ENCODE measurements around the gene JPT2.
"Not testable (repeated sequence)": the region's sequence is repeated elsewhere in the genome, so short reads cannot be mapped to it uniquely, and the experiment has no call there.

Gene JPT2

DNA sequence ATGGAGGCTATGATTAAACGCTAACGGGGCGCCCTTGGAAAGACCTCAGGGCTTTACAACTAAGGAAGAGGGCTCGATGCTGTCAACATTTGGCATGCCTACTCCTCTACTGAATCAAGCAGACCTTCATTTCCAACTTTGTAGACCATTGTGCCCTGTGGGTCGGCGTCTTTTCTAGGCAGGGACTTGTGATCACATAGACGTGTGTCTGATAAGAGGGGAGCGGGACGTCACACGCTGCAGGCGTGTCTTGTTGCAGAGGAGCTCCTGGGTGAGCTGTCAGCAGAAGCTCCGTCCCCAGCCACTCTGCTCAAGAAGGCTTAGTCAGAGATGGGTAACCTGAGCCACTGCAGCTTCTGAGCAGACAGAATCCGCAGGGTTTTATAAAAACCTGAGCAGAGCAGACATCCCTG is 30.7 kb downstream of the JPT2 start:
- no peak for DNase-seq (ENCODE audit: low spot score)

DNA sequence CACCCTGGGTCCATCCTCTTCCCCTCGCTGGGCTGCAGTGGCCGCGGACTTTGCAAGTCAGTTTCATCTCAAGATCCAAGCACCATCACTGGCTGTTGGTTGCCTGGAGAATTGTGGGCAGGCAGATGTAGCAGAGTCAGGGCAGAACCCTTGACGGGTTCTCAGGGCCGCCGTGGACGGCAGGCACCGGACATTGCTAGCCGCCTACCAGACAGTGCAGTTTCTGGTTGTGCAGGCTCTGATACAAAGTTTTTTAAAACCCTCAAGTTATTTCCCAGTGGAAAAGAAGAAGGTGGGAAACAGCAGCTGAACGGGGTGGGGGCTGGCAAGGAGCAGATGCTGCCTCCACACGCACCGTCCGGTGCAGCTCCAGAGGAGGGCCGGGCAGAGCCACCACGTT is 31.3 kb downstream of the JPT2 start:
- DNase-seq (ENCODE audit: low spot score) = no peak

DNA sequence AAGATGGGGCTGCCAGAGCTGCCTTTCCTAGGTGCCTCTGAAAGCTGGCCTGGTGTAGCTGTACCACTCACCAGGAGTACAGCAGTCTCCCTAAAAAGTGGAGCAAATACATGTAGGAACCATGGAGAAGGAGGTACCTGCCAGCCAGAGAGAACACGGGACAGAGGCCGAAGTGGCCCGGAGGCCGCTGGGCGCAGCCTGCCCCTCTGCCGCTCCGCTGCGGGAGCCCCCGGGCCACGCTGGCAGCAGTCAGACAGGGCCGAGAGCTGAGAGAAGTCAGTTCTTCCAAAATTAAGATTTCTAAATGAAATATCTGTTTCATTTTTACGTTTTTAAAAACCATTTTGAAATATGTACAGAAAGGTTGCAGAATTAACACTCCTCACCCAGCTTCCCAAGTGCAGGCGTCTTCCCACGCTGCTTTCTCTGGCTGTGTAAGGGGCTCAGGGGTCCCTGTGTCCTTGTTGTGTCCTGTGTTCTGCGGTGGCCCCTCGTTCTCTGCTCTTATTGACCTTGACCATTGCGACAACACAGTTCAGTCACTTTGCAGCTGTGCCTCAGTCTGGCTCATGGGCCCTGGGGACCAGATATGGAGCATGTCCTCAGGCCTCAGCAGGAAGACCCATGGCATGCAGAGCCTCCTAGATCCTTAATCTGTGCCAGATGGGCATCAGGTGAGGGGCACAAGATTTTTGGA is 32.9 kb downstream of the JPT2 start:
- no peak for DNase-seq (ENCODE audit: low spot score)

DNA sequence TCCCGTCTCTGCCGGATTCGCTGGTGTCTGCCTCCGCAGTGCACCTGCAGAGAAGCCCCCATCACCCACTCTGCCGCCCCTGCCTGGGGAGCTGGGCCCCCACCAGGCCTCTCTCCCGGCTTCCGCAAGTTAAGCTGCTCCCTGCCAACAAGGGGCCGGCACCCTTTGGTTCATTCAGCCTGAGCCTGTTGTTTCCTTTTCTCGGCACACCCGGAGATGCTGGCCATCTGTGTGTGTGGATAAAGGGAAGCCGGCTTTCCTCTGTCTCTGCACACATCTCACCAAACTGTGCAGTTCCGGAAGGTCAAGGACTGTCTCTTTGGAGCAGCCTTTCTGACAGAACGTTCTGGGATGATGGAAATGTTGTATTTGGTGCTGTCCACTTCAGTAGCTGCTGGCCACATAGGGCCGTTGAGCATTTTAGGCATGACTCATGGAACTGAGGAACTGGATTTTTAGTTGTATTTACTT is 34.7 kb downstream of the JPT2 start:
- DNase-seq (ENCODE audit: low spot score) = no peak

GRCh38 chr16:1713331-1713730 is 35.3 kb downstream of the JPT2 start:
- no peak for DNase-seq (ENCODE audit: low spot score)

GRCh38 chr16:1713933-1714332 is 35.9 kb downstream of the JPT2 start:
- no peak for DNase-seq (ENCODE audit: low spot score)

GRCh38 chr16:1715220-1715619 is 37.1 kb downstream of the JPT2 start:
- DNase-seq (ENCODE audit: low spot score) = no peak

GRCh38 chr16:1718236-1718635 is 40.2 kb downstream of the JPT2 start:
- DNase-seq (ENCODE audit: low spot score) = not testable (repeated sequence)

GRCh38 chr16:1719559-1720229 is 41.6 kb downstream of the JPT2 start:
- not testable (repeated sequence) for DNase-seq (ENCODE audit: low spot score)

DNA sequence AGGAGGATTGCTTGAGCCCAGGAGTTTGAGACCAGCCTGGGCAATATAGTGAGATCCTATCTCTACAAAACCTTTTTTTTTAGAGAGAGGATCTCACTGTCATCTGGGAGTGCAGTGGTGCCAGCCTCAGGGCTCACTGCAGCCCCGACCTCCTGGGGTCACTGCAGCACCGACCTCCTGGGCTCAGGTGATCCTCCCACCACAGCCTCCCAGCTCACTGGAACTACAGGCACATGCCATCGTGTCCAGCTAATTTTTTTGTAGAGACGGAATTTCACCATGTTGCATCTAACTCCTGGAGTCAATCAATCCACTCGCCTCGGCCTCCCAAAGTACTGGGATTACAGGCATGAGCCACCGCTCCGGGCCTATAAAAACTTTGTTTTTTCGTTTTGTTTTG is 43.3 kb downstream of the JPT2 start:
- DNase-seq (ENCODE audit: low spot score) = no peak

- DNase-seq (ENCODE audit: low spot score) = no peak
Observed at GRCh38 chr16:1723450-1724147, 45.5 kb downstream of the JPT2 start.

DNA sequence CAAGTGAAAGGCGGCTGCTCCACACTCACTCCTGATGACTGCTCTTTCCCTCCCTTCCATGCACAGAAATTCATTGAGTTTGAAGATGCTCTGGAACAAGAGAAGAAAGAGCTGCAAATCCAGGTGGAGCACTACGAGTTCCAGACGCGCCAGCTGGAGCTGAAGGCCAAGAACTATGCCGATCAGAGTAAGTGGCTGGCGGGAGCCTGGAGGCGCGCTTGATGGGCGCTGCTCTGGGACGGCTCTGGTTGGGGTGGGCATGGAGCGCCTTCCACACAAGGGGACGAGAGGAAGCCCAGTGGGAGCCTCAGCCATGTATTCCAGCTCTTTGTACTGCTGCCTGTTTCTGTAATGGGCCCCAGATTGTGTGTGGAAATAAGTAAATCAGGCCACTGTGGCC is 46.4 kb downstream of the JPT2 start:
- no peak for DNase-seq (ENCODE audit: low spot score)

- DNase-seq (ENCODE audit: low spot score) = no peak
Observed at GRCh38 chr16:1726661-1727502, 48.8 kb downstream of the JPT2 start.

DNA sequence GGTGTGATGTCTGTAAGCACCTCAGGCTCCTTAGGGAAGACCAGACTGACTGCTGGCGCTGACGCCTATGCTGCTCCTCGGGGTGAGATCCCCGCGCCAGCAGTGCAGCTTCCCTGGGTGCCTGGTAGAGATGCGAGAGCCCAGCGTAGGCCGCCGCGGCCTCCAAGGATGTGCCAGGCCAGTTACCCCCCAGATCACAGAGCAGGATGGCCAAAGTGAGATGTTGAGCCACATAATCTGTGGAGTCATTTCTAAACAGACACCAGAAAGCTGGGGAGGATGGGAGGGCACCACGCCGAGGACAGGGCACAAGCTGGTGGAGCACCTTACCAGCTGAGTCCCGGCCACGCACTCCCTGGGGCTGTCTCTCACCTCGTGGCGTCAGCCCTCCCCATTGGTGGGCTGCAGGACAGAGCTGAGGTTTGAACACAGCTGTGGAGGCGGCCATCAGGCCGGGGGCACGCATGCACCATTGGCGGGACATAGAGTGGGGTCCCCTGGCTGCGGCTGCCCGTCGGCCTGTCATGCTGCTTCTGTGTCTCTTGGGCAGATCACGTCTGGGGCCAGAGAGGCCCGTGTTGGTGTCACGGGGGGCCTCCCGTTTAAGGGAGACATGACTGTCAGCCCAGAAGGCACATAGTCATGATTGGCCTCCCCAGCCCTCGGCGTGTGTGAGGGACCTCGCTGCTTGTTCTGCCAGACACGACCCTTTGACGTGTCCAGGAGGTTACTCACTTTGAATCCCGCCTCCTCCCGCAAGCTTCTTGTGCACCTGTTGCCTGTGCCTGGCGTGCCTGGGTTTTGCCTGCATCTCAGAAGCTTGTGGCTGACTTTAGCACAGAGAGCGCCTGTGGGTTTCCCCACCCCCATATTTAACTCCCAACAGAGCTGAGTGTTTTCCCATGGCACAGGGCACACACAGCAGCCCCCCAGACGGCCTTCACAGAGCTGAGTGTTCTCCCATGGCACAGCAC is 49.9 kb downstream of the JPT2 start:
- DNase-seq (ENCODE audit: low spot score) = no peak

DNA sequence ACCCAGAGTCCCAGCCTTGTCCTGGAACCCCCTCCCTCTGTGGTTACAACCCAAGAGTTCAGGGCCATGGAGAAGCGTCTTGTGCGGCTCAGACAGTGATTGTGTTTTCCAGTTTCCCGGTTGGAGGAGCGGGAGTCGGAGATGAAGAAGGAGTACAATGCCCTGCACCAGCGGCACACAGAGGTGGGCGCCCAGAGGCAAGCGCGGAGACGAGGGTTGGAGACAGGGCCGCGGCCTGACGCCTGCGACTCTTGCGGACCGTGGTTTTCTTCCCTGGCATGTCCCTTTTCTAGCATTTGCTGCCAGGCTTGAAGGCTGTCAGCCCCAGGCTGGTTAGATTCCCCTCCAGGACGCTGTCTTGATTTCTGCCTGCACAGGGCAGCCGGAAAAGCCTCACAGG is 50.9 kb downstream of the JPT2 start:
- no peak for DNase-seq (ENCODE audit: low spot score)

DNA sequence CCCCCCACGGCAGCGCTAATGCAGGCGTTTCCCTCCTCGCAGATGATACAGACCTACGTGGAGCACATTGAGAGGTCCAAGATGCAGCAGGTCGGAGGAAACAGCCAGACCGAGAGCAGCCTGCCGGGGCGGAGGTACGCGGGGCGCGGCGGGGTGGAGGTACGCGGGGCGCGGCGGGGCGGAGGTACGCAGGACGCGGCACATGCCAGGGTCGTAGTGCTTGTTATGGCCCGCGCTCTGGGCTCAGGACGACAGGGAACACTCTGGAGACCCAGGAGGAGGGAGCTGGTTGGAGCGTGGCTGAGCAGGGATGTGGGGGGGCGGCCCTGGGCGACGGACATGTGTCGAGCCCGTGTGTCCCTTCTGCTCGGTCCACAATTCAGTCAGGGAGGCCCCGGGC is 51.4 kb downstream of the JPT2 start:
- DNase-seq (ENCODE audit: low spot score) = no peak

DNA sequence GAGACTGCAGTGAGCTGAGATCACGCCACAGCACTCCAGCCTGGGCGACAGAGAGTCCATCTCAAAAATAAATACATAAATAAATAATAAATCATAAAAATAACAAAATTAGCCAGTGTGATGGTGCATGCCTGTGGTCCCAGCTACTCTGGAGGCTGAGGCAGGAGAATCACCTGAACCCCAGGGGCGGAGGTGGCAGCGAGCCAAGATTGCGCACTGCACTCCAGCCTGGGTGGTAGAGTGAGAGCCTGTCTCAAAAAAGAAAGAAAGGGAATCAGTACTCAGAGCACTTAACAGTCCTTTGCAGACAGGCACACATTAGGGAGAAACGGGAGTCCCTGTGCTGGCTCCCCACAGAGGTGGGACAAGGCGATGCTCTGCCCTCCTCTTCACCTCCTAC is 53.0 kb downstream of the JPT2 start:
- DNase-seq (ENCODE audit: low spot score) = no peak

- DNase-seq (ENCODE audit: low spot score) = no peak
Observed at GRCh38 chr16:1731603-1732002, 53.5 kb downstream of the JPT2 start.

DNA sequence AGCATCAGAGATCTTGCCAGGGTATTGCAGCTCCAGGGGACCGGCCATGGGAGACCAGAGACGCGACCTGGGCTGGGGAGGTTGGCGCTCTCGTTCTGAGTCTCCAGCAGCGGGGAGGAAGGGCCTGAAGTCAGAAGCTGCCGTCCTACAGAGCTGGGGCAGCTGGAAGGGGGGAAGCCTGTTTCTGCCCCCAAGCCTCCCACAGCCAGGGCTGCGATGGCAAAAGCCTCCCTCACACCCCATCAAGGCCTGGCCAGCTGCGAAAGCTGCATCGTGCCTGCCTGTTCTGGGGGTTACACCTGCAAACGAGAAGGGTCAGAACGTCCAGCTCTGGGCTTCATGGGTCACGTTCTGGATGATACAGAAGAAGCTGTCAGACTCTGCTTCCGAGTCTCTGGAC is 54.0 kb downstream of the JPT2 start:
- no peak for DNase-seq (ENCODE audit: low spot score)

DNA sequence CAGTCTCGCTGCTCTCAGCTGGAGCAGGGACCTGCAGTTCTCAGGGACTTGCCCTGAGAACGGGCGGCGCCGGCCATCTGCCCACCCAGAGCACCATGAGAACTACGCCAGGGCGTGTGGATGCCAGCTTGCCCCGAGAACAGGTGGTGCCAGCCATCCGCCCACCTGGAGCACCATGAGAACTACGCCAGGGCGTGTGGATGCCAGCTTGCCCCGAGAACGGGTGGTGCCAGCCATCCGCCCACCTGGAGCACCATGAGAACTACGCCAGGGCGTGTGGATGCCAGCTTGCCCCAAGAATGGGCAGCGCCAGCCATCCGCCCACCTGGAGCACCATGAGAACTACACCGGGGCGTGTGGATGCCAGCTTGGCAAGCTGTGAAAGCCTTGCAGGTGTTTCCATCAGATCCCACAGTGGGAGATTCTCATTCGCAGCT is 54.5 kb downstream of the JPT2 start:
- DNase-seq (ENCODE audit: low spot score) = not testable (repeated sequence)

- no peak for DNase-seq (ENCODE audit: low spot score)
Observed at GRCh38 chr16:1734123-1734522, 56.0 kb downstream of the JPT2 start.

Measured in SW480 (cell line).